Measurements from ENCODE around the gene PDZRN3.
"Not testable (repeated sequence)": the region's sequence is repeated elsewhere in the genome, so short reads cannot be mapped to it uniquely, and the experiment has no call there.

The PDZRN3 gene

GRCh38 chr3:73485877-73486330 is 138.8 kb downstream of the PDZRN3 start:
- DNase-seq (ENCODE audit: low read depth), result no peak

- no peak for DNase-seq (ENCODE audit: low read depth)
These were observed 140.0 kb downstream of the PDZRN3 start for GRCh38 chr3:73484656-73485248.

- DNase-seq (ENCODE audit: low read depth), result no peak
These were observed 142.9 kb downstream of the PDZRN3 start for GRCh38 chr3:73481888-73482287.

GRCh38 chr3:73480187-73480672 is 144.5 kb downstream of the PDZRN3 start:
- DNase-seq (ENCODE audit: low read depth), result no peak

GRCh38 chr3:73479325-73479724 is 145.4 kb downstream of the PDZRN3 start:
- no peak for DNase-seq (ENCODE audit: low read depth)

GRCh38 chr3:73478858-73479257 is 145.9 kb downstream of the PDZRN3 start:
- DNase-seq (ENCODE audit: low read depth), result no peak

GRCh38 chr3:73475717-73476116 is 149.0 kb downstream of the PDZRN3 start:
- DNase-seq (ENCODE audit: low read depth), result no peak

- DNase-seq (ENCODE audit: low read depth), result no peak
These were observed 149.6 kb downstream of the PDZRN3 start for GRCh38 chr3:73475175-73475574.

- DNase-seq (ENCODE audit: low read depth), result no peak
These were observed 150.1 kb downstream of the PDZRN3 start for GRCh38 chr3:73474619-73475018.

GRCh38 chr3:73473898-73474416 is 150.8 kb downstream of the PDZRN3 start:
- no peak for DNase-seq (ENCODE audit: low read depth)

GRCh38 chr3:73473181-73473897 is 151.4 kb downstream of the PDZRN3 start:
- no peak for DNase-seq (ENCODE audit: low read depth)

GRCh38 chr3:73471986-73472787 is 152.6 kb downstream of the PDZRN3 start:
- DNase-seq (ENCODE audit: low read depth), result no peak

- DNase-seq (ENCODE audit: low read depth), result no peak
These were observed 153.9 kb downstream of the PDZRN3 start for GRCh38 chr3:73470860-73471259.

GRCh38 chr3:73469331-73469730 is 155.4 kb downstream of the PDZRN3 start:
- DNase-seq (ENCODE audit: low read depth), result no peak

GRCh38 chr3:73467211-73467610 is 157.5 kb downstream of the PDZRN3 start:
- DNase-seq (ENCODE audit: low read depth), result no peak

GRCh38 chr3:73465926-73466325 is 158.8 kb downstream of the PDZRN3 start:
- DNase-seq (ENCODE audit: low read depth), result no peak

- DNase-seq (ENCODE audit: low read depth), result not testable (repeated sequence)
These were observed 160.6 kb downstream of the PDZRN3 start for GRCh38 chr3:73464126-73464525.

- no peak for DNase-seq (ENCODE audit: low read depth)
These were observed 163.2 kb downstream of the PDZRN3 start for GRCh38 chr3:73461547-73461946.

- DNase-seq (ENCODE audit: low read depth), result no peak
These were observed 165.0 kb downstream of the PDZRN3 start for GRCh38 chr3:73459711-73460110.

GRCh38 chr3:73453666-73454065 is 171.1 kb downstream of the PDZRN3 start:
- DNase-seq (ENCODE audit: low read depth), result no peak

GRCh38 chr3:73452729-73453128 is 172.0 kb downstream of the PDZRN3 start:
- DNase-seq (ENCODE audit: low read depth), result no peak

- DNase-seq (ENCODE audit: low read depth), result no peak
These were observed 173.3 kb downstream of the PDZRN3 start for GRCh38 chr3:73451301-73451944.
